Panc1 (cell line): ENCODE data around the gene GMCL2. TPM values are rescaled to one million over a fixed set of nuclear protein-coding genes. Genes with fewer than 3 reads are reported as not detected.
A peak's percentile ranks its signal among the peaks of the same experiment; 100 is the strongest.

Experiments
- ATAC-seq: fragments of 200-7000 bp; cut with Tn5 transposase; 2 replicates; pipeline ENCODE4 v1.9.1; 2020; ENCODE audit warnings: mild to moderate bottlenecking, moderate library complexity
- BruUV-seq: library from RNA; stranded (reverse); fragments of 400-500 nt; replicated peaks from 2 replicates; lab custom pipeline; 2021; lab: Mats Ljungman, UMichigan
- CTCF ChIA-PET: fragments of 300-600 bp; sonication (Branson Sonifier 250); formaldehyde crosslinking; loops from one replicate; lab custom pipeline; 2022; ENCODE audit warnings: antibody characterized with exemption; lab: Charles Lee
- POLR2A ChIA-PET: fragments of 300-600 bp; sonication (Branson Sonifier 250); formaldehyde crosslinking; loops from one replicate; lab custom pipeline; 2022; ENCODE audit warnings: antibody characterized with exemption; lab: Charles Lee
- DNase-seq: peaks from one replicate; pipeline ENCODE4 v3.0.0-alpha.2; 2010; ENCODE audit warnings: low read depth, low spot score
- H3K27ac ChIP-seq: 2 replicates; pipeline ENCODE4 v1.5.1; 2011; ENCODE audit warnings: mild to moderate bottlenecking, low read length, inconsistent platforms
- H3K27me3 ChIP-seq: fragments of 200-500 bp; sonication (Bioruptor generic); 2 replicates; pipeline ENCODE4 v1.6.0; 2014; ENCODE audit warnings: low read length, inconsistent platforms; ENCODE audit not compliant: control insufficient read depth, insufficient read depth
- H3K36me3 ChIP-seq: fragments of 200-500 bp; sonication (Bioruptor generic); 2 replicates; pipeline ENCODE4 v1.5.1; 2014; ENCODE audit warnings: inconsistent platforms, mild to moderate bottlenecking, low read length, moderate library complexity; ENCODE audit not compliant: control insufficient read depth, insufficient read depth
- H3K4me1 ChIP-seq: 2 replicates; pipeline ENCODE4 v1.5.1; 2011; ENCODE audit warnings: inconsistent platforms, mild to moderate bottlenecking, low read length, moderate library complexity; ENCODE audit not compliant: control insufficient read depth, insufficient read depth
- H3K4me3 ChIP-seq, 2 experiments: 2 replicates each; pipeline ENCODE4 v1.5.1; 2011 to 2012; ENCODE audit warnings: low read depth in 2 of 2, low read length in 2 of 2, mild to moderate bottlenecking in 2 of 2, inconsistent platforms in 1 of 2, moderate library complexity in 1 of 2
- H3K9me3 ChIP-seq: fragments of 200-500 bp; sonication (Bioruptor generic); 2 replicates; pipeline ENCODE4 v1.5.1; 2014; ENCODE audit warnings: low read depth, mild to moderate bottlenecking, inconsistent platforms, low read length, moderate library complexity; ENCODE audit not compliant: control insufficient read depth, insufficient read depth
- SIN3A ChIP-seq: IDR thresholded peaks from 2 replicates; pipeline ENCODE4 v1.6.1; 2012; ENCODE audit warnings: low read depth, mild to moderate bottlenecking, low read length, moderate library complexity, borderline replicate concordance; ENCODE audit not compliant: insufficient read depth
- TCF7L2 ChIP-seq: IDR thresholded peaks from 2 replicates; pipeline ENCODE4 v1.6.1; 2011; ENCODE audit warnings: mild to moderate bottlenecking, low read depth, low read length, inconsistent platforms
- in situ Hi-C: cut with HindIII; loops from 2 replicates; pipeline ENCODE4 v1.10.0; 2016; ENCODE audit warnings: low sequenced_read_pairs, low pct_unique_long_range_greater_than_20kb
- intact Hi-C: fragments of 100-400 bp; cut with micrococcal nuclease; formaldehyde crosslinking; loops from one replicate; pipeline ENCODE4 v1.10.0; 2022; ENCODE audit not compliant: unreplicated experiment
- total RNA-seq: library from RNA; stranded (reverse); gene quantifications from one replicate; pipeline ENCODE4 v1.2.1, GENCODE V29; 2021; ENCODE audit not compliant: unreplicated experiment
- TF ChIP-seq, protein P1 (sequence below): fragments of 450-650 bp; IDR thresholded peaks from 2 replicates; pipeline ENCODE4 v1.5.1; 2017; ENCODE audit warnings: mild to moderate bottlenecking

GMCL2 gene
- total RNA-seq, 1 experiment from 2014 or later: not detected

DNA sequence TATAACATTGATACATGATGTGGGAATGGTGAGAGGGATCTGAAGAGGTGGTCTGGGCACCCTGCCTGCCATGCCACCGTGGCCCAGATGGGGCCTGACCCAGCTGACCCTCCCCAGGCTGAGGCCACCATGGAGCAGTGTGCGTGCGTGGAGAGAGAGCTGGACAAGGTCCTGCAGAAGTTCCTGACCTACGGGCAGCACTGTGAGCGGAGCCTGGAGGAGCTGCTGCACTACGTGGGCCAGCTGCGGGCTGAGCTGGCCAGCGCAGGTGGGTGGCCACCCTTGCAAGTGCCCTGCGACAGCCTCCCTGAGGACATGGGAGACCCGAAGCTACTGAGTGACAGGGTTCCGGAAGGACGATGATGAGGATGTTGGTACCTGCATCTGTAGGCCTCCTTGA, 49.2 kb downstream of the GMCL2 start:
- no peak overlapping the region for H3K4me3 ChIP-seq
- H3K27ac ChIP-seq: no peak overlapping the region
- ATAC-seq (no peak), DNase-seq (no peak)
- BruUV-seq: no TSS peak
- POLR2A ChIA-PET: interaction anchor here (0.6 kb wide), 1 partner anchor 54 kb away, joined by 3 read pairs; no protein-coding TSS in a partner anchor
- CTCF ChIA-PET: no interaction called here
- in situ Hi-C loops: no loop called here
- H3K4me1 ChIP-seq: no peaks in the 10 kb centered on the region
- intact Hi-C loops: no loop called here
- H3K36me3 ChIP-seq: no peaks in the 10 kb centered on the region
- H3K9me3 ChIP-seq: no peaks in the 10 kb centered on the region
- H3K27me3 ChIP-seq: no peaks in the 10 kb centered on the region
- TF ChIP-seq SIN3A (no peak), TCF7L2 (no peak)
- TF ChIP-seq, protein P1, sequence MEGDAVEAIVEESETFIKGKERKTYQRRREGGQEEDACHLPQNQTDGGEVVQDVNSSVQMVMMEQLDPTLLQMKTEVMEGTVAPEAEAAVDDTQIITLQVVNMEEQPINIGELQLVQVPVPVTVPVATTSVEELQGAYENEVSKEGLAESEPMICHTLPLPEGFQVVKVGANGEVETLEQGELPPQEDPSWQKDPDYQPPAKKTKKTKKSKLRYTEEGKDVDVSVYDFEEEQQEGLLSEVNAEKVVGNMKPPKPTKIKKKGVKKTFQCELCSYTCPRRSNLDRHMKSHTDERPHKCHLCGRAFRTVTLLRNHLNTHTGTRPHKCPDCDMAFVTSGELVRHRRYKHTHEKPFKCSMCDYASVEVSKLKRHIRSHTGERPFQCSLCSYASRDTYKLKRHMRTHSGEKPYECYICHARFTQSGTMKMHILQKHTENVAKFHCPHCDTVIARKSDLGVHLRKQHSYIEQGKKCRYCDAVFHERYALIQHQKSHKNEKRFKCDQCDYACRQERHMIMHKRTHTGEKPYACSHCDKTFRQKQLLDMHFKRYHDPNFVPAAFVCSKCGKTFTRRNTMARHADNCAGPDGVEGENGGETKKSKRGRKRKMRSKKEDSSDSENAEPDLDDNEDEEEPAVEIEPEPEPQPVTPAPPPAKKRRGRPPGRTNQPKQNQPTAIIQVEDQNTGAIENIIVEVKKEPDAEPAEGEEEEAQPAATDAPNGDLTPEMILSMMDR: no peak

DNA sequence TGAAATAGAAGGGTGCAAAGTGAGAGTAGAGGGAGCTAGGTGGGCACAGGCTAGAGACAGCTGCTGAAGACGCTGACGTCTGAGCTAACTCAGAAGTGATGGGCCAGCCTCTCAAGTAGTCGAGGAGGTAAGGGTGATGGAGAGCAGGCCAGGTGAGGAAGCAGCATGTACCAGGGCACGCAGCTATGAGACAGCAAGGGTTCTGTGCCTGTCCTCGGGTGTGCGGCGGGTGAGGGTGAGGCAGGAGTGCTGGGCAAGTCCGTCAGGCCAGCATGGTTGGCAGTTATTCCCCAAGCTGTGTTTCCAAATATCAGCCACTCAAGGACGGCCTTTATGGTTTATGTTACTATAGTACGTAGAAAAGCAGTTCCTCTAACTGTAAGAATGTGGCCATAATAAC, 50.2 kb downstream of the GMCL2 start:
- Histone ChIP-seq H3K36me3 (no peaks in the 10 kb centered on the region), H3K27me3 (no peaks in the 10 kb centered on the region), H3K9me3 (no peaks in the 10 kb centered on the region), H3K27ac (no peak overlapping the region), H3K4me3 (no peak overlapping the region), H3K4me1 (no peaks in the 10 kb centered on the region)
- no peak for TF ChIP-seq SIN3A
- BruUV-seq: TSS peak; percentile 4
- ChIA-PET POLR2A (no interaction called here), CTCF (no interaction called here)
- ATAC-seq (no peak), DNase-seq (no peak)
- in situ Hi-C loops: no loop called here
- intact Hi-C loops: no loop called here

Other genes with a start within 250 kb of the GMCL2 start
- not detected for gene PROP1, start 191.1 kb downstream of the GMCL2 start, total RNA-seq
- gene N4BP3, start 73.8 kb downstream of the GMCL2 start, total RNA-seq: 2.3 TPM
- gene RMND5B, start 56.4 kb downstream of the GMCL2 start, total RNA-seq: 40.8 TPM
- gene NHP2, start 33.5 kb downstream of the GMCL2 start, total RNA-seq: 239 TPM
- gene HNRNPAB, start 17.2 kb upstream of the GMCL2 start, total RNA-seq: 273 TPM
- 43.2 TPM for gene PHYKPL, start 45.4 kb upstream of the GMCL2 start, total RNA-seq